ENCODE results near the gene MOB3C.

The MOB3C gene

DNA sequence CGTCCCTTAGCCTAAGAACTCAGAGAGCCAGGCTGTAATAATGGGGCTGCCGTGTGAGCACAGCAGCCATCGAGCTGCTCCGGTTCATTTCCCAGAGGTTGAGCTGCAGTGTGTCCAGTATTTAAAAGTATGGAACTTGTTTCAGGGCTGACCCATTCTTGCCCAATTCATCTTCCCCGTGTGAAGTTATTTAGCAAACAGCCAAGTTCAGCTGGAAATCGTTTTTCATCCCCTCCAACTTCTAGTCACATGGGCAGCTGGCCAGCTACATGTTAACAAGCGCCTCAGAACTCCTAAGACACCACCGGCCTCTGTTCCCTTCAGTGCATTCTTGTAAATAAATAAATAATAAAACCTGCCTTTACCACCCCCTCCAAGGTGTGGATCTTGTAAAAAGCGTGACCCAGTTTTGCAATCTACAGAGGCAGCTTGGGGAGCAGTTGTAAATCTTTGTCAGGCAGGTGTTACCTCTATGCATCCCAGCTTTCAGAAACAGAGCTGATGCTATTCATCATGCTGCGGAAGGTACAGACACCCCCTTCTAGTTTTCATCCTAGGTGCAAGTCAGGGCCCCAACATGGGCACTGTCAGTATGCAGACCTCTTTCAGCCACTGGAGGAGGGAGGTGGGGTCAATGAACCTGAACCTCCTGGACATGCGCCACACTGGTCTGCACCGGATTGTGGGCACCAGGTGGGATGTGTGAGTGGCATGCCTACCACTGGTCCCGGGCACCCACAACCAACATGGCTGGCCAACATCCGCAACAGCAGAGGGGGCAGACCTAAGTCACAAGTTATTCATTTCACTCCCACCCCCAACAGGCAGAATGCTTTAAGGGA, 46.5 kb downstream of the MOB3C start:
- DNase-seq = no peak

DNA sequence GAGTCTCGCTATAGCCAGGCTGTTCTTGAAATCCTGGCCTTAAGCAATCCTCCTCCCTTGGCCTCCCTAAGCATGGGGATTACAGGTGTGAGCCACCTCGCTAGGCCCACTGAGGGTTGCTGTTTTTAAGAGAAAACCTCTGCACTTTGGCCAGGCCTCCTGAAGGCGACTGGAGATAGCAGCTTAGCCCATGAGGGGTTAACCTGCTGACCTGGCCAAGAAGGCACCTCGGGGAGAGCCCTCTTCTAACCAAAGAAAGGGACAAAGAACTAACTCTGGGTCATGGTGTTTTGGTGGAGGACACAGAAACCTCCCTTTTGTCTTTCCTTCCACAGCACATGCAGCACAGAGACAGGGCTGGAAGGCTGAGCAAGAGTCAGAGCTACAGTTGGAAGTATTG, 47.5 kb downstream of the MOB3C start:
- no peak for DNase-seq

DNA sequence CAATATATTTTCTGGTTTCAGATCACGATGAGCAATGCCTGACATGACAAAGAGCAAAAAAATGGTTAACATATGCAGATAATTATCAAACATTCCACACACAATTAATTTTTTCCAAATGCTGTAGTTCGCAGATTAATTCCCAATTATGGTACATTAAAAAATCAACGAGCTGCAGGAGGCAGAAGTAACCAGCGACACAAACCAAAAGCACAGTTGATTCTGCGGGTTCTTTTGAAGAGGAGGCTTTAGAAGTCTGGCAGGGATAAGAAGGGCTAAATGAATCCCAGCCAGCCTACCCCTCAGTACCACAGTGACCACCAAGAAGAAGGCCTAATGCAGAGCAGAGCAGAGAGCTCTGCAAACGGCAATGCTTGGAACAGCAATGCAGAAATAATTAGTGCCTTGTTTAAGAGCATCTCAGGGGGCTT, 48.1 kb downstream of the MOB3C start:
- DNase-seq = no peak

DNA sequence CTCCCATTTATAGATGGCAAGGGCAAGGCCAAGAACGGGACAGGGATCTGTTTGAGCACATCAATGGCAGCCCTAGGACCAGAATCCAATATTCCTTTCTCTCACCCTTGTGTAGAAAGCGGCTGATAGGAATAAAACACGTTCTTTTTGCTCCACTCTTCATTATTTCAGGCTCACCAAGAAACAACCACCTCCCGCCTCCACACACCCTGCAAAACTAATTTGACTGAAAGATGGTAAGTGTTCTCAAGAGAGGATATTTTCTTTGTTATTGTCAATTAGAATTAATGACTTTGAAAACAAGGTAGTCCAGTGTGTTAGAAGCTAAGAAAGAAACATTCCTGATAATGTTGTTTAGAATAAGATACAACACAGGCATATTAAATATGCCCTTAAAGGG, 53.3 kb downstream of the MOB3C start:
- DNase-seq = no peak

DNA sequence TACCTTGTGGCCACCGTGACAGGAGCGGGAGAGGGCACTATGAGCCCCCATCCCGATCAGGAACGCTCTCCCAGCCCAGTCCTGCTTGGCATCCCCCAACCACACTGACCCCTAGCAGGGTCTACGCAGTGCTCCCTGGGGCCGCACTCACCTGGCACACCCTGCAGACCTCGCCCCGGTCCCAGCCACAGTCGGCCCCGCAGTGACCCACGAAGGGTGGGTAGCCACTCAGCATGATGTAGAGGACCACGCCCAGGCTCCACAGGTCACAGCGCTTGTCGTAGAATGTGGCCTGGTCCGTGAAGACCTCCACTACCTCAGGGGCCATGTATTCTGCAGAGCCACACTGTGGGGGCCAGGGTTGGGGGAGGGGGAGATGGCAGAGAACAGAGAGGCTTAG, 54.1 kb downstream of the MOB3C start:
- DNase-seq = no peak

DNA sequence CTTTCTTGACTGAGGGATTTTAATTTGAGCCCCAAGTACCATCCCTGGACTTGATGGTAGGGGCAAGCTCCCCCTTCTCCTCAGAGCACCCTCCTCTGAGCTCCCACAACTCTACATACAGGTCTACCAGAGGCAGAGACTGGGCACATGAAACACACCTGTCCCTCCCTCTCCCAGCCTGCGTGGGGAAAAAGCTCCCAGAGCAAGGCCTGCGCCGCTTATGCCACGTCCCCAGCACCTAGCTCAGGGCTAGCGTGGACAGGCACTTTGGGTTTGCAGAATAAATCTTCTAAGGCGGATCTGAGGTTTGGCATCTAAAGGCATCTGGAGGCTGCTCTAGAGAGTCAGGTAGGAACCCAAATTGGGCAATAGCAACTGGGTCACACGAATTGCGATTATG, 57.6 kb downstream of the MOB3C start:
- DNase-seq = no peak

DNA sequence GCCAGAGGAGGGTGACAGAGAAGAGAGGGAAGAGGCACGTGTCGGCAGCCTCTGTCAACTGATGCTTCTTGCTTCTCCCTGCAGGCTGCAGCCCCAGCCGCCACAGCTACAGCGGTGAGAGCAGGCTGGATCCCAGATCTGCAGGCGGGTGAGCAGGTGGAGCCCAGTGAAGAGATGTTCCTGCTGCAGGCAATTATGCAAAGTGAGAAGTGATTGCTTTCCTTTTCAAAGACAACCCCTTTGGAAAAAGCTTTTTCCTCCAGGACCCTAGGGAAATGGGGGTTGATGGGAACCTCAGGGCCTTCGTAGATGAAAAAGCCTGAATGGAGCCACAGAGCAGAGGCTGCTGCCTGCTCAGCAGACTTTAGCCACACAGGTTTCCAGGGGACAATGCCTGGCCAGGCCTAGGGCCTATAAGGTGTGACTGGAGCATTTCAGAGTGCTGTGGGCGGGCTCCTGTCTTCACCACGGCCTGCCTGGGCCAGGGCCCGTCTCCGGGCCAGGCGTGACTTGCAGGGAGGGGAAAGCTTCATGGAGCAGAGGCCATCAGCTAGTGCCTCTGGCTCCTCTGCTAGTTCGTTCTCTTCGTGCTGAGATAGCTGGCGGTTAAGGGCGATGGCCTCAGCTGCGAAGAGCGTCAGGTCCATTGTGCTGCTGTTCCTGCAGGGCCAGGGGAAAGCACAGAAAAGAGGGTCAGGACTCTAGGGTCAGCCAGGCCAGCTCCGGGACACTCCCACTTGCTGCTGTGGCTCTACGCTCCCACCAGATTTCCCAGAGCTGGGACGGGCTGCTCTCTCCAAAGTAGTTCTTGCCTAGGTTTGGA, 58.3 kb downstream of the MOB3C start:
- DNase-seq = no peak
